GM19099 (cell line): Measurements from ENCODE around the gene SIGLEC5.

Experiments
- POLR2A ChIP-seq: IDR thresholded peaks from 3 replicates; pipeline ENCODE4 v1.6.1; 2011; ENCODE audit warnings: low read depth; ENCODE audit not compliant: insufficient read length; ENCODE audit errors: extremely low read depth

The SIGLEC5 gene

DNA sequence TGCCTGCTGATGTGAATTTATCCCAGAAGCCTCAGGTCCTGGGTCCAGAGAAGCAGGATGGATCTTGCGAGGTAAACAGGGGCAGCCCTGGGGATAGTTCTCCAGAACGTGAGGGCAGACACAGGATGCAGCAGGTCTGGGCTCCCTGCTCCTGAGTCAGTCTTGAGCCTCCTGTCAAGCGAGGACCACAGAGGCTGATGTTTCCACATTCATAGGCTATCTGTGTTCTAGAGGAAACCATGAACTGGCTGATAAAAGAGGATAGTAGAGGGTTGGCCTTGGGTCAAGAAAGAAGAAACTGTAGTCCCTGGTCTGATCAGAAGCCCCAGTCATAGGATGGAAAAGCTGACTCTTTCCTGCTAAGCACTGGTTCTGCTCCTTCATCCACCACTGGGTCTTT is 56.9 kb downstream of the SIGLEC5 start:
- TF ChIP-seq POLR2A: no peak

GRCh38 chr19:51572908-51573307 is 57.3 kb downstream of the SIGLEC5 start:
- no peak for TF ChIP-seq POLR2A

DNA sequence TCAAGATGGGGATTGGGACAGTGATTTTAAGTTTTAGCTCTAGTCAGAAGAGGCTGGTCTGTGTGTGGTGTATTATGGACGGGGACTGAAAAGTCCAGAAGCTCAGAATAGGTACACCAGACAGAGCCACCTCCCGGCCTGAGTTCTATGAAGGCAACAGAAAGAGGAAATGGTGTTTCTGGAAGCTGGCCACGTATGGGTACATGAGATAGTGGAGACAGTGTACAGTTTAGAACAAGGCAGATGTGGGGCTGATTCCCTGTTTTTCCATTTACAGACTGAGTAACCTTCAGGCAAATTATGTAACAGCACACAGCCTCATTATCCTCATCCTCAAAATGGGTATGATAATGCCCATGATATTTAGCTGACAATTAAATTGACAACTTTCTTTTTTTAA is 57.8 kb downstream of the SIGLEC5 start:
- no peak for TF ChIP-seq POLR2A

DNA sequence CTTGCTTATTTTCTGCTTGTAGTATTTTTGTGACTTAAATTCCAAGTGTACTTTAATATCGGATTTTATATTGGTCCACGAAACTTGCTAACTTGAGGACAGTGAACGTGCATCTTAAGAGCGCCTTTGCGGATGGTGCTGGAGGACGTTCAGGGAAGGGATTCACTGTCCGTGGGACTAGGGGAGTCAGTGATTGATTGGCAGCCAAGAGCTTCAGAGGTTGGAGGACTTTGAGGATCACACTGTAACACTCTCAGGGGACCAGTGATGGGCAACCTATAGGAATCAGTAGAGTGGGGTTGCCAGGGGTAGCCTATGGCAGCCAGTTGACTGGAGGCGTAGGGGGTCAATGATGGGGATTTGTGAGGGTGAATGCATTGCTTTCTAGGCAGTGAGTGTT is 58.6 kb downstream of the SIGLEC5 start:
- no peak for TF ChIP-seq POLR2A

- peak; percentile 46 for TF ChIP-seq POLR2A
These were observed 59.1 kb downstream of the SIGLEC5 start, which contains the start of gene ZNF175 for GRCh38 chr19:51570962-51571575. ZNF175 (plus strand) TSS chr19:51571283; CDS start chr19:51573330, 2,047 bp downstream.

- TF ChIP-seq POLR2A: no peak
These were observed 61.7 kb downstream of the SIGLEC5 start for GRCh38 chr19:51568456-51568855.

DNA sequence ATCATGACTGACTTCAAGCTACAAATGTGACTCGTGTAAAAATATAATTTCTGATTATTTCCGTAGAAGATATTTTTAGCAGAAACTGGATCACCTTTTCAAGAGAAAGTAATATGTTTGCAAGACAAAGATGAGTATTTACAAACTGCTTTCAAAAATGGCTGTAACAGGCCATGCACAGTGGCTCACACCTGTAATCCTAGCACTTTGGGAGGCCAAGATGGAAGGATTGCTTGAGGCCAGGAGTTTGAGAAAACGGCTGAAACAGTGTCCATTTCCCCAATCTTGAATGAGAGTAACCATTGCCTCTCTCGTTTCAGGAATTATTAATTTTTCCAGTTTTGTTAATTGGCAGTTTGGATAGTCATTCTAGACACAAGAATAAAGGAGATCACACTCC is 62.6 kb downstream of the SIGLEC5 start:
- TF ChIP-seq POLR2A: no peak

- no peak for TF ChIP-seq POLR2A
These were observed 63.6 kb downstream of the SIGLEC5 start for GRCh38 chr19:51566489-51567100.

DNA sequence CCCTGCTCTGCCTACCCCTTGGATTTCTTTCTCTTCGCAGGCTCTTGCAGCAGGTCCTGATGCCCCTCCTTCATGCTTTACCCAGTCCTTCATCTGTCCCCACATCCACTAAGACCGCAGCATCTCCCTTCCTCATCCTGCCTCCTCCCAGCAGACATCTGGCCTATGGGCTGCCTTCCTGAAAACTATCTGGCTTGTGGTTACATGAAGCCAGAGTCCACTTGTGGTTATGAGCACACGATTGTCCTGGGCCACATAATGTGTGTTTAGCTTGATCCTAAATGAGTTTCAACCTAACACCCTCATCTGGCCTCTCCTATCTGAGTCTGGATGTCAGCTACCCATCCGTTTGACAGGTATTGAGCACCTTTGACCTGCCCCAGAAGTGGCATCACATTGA is 64.6 kb downstream of the SIGLEC5 start:
- TF ChIP-seq POLR2A: no peak

DNA sequence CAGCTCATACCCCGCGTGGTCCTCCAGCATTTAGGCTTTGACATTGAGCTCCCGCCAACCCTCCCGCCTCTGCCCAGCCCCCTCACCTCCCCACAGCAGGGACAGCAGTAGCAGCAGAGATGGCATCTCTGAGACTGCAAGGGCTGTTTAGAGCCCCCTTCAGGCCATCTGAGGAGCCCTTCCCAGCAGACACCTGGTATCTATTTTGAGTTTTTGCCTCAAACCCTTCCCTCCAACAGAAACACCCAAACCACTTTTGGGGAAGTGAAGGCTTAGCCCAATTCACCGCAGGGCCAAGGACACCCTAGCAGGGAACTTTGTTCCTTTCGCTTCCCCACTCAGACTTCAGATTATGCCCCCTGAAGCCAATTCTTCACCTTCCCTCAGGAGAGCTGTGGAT is 65.4 kb downstream of the SIGLEC5 start:
- TF ChIP-seq POLR2A: no peak
